ENCODE data around the gene HLA-DRB1. TPM values are rescaled to one million over a fixed set of nuclear protein-coding genes. Genes with fewer than 3 reads are reported as not detected.
A peak's percentile ranks its signal among the peaks of the same experiment; 100 is the strongest.
"Not testable (repeated sequence)": the region's sequence is repeated elsewhere in the genome, so short reads cannot be mapped to it uniquely, and the experiment has no call there.

The HLA-DRB1 gene
- 159 TPM for polyA plus RNA-seq
- long read RNA-seq, donor 1, transcript HLA-DRB1-201 (6 exons, 1,229 nt), result major isoform, 50 of 176 reads
- long read RNA-seq, donor 1, partial matches to known transcripts, result 126 of 176 reads
- long read RNA-seq, donor 1, other reads (novel, unspliced or antisense), result 0 of 176 reads
- long read RNA-seq, donor 2, transcript HLA-DRB1-201 (6 exons, 1,229 nt), result major isoform, 180 of 621 reads
- long read RNA-seq, donor 2, partial matches to known transcripts, result 422 of 621 reads
- long read RNA-seq, donor 2, other reads (novel, unspliced or antisense), result 19 of 621 reads
- long read RNA-seq, donor 3, transcript HLA-DRB1-201 (6 exons, 1,229 nt), result major isoform, 209 of 677 reads
- long read RNA-seq, donor 3, partial matches to known transcripts, result 418 of 677 reads
- long read RNA-seq, donor 3, other reads (novel, unspliced or antisense), result 50 of 677 reads
- long read RNA-seq, donor 4, transcript HLA-DRB1-201 (6 exons, 1,229 nt), result major isoform, 9 of 23 reads
- long read RNA-seq, donor 4, partial matches to known transcripts, result 14 of 23 reads
- long read RNA-seq, donor 4, other reads (novel, unspliced or antisense), result 0 of 23 reads
- long read RNA-seq, donor 5, transcript HLA-DRB1-201 (6 exons, 1,229 nt), result major isoform, 12 of 76 reads
- long read RNA-seq, donor 5, partial matches to known transcripts, result 64 of 76 reads
- long read RNA-seq, donor 5, other reads (novel, unspliced or antisense), result 0 of 76 reads
- long read RNA-seq, donor 6, transcript HLA-DRB1-201 (6 exons, 1,229 nt), result major isoform, 91 of 299 reads
- long read RNA-seq, donor 6, partial matches to known transcripts, result 199 of 299 reads
- long read RNA-seq, donor 6, other reads (novel, unspliced or antisense), result 9 of 299 reads
- long read RNA-seq, donor 7, transcript HLA-DRB1-201 (6 exons, 1,229 nt), result major isoform, 30 of 86 reads
- long read RNA-seq, donor 7, partial matches to known transcripts, result 51 of 86 reads
- long read RNA-seq, donor 7, other reads (novel, unspliced or antisense), result 5 of 86 reads
- long read RNA-seq, donor 8, transcript HLA-DRB1-201 (6 exons, 1,229 nt), result major isoform, 171 of 432 reads
- long read RNA-seq, donor 8, partial matches to known transcripts, result 261 of 432 reads
- long read RNA-seq, donor 8, other reads (novel, unspliced or antisense), result 0 of 432 reads
- long read RNA-seq, donor 9, transcript HLA-DRB1-201 (6 exons, 1,229 nt), result major isoform, 102 of 305 reads
- long read RNA-seq, donor 9, partial matches to known transcripts, result 179 of 305 reads
- long read RNA-seq, donor 9, other reads (novel, unspliced or antisense), result 24 of 305 reads
- long read RNA-seq, donor 10, transcript HLA-DRB1-201 (6 exons, 1,229 nt), result major isoform, 86 of 256 reads
- long read RNA-seq, donor 10, partial matches to known transcripts, result 170 of 256 reads
- long read RNA-seq, donor 10, other reads (novel, unspliced or antisense), result 0 of 256 reads
- long read RNA-seq, donor 11, transcript HLA-DRB1-201 (6 exons, 1,229 nt), result major isoform, 35 of 152 reads
- long read RNA-seq, donor 11, partial matches to known transcripts, result 100 of 152 reads
- long read RNA-seq, donor 11, other reads (novel, unspliced or antisense), result 17 of 152 reads

DNA sequence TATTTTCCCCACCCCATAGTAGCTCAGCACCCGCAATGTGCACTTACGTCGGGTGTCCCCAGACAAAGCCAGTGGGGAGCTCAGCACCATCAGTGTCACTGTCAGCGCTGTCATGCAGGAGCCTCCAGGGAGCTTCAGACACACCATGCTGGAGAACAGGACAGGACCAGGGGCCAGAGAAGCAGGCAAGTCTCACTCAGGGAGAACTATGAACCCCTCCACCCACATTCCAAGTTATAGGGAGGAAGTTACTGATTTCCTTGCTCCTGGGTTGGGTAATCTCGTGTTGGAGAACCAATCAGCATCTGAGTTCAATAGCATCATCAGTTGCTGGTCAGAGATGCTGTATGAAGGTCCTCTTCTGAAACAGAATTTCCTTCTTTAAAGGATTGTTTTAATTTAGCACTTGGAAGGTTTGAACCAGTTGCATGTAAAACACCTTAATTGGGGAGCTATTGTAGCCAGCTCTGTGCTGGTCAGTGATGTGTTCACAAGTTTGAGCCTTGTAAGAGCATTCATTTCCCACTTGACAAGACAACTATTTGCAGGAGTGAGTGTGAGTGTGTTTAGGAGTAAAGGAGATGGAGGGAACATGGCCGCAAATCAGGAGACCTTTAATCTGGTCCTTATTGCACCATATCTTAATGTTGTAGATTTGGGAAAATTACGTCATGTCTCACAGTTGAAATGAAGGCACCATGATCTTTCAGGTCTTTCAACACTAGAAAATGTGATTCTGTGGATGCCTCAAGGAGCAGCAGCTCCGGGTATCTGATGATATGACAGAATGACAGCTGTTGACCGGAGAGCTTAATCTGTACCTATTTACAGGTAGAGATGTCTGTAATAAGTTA, at the start of gene HLA-DRB1:
Gene HLA-DRB1 (minus strand): TSS at position 253 of the 854 bp plus-strand sequence. CDS start 106 bp downstream, at position 147.
- no peak within 1 kb of the TSS for H3K27ac ChIP-seq (ENCODE audit: low read length)
- H3K4me1 ChIP-seq (ENCODE audit: control insufficient read depth, insufficient read depth, low read length), result no peaks in the 10 kb centered on the region
- DNase-seq, result peak; percentile 79 to 88
- WGBS (ENCODE audit: insufficient coverage, low lambda C conversion rate), result no CpG with 5 or more reads among the region's 9 CpGs
- no peak within 1 kb of the TSS for H3K4me3 ChIP-seq (ENCODE audit: low read length)
- no peaks in the 10 kb centered on the region for H3K9me3 ChIP-seq (ENCODE audit: control insufficient read depth, low read depth, low read length)
- H3K27me3 ChIP-seq (ENCODE audit: control insufficient read depth, insufficient read depth, low read length), result no peaks in the 10 kb centered on the region
- no peaks in the 10 kb centered on the region for H3K36me3 ChIP-seq (ENCODE audit: control insufficient read depth, insufficient read depth, low read length)

- no peaks in the 10 kb centered on the region for H3K27me3 ChIP-seq (ENCODE audit: control insufficient read depth, insufficient read depth, low read length)
- H3K4me1 ChIP-seq (ENCODE audit: control insufficient read depth, insufficient read depth, low read length), result no peaks in the 10 kb centered on the region
- H3K4me3 ChIP-seq (ENCODE audit: low read length), result no peak overlapping the region
- no peak overlapping the region for H3K27ac ChIP-seq (ENCODE audit: low read length)
- H3K36me3 ChIP-seq (ENCODE audit: control insufficient read depth, insufficient read depth, low read length), result no peaks in the 10 kb centered on the region
- DNase-seq, result no peak
- H3K9me3 ChIP-seq (ENCODE audit: control insufficient read depth, low read depth, low read length), result no peaks in the 10 kb centered on the region
- 100% methylated on average over 1 of the region's 9 CpGs for WGBS (ENCODE audit: insufficient coverage, low lambda C conversion rate)
Measured at GRCh38 chr6:32638532-32639219, 49.0 kb upstream of the HLA-DRB1 start.

- Histone ChIP-seq H3K4me3 (ENCODE audit: low read length) (no peak overlapping the region), H3K4me1 (ENCODE audit: control insufficient read depth, insufficient read depth, low read length) (no peaks in the 10 kb centered on the region), H3K27me3 (ENCODE audit: control insufficient read depth, insufficient read depth, low read length) (no peaks in the 10 kb centered on the region), H3K9me3 (ENCODE audit: control insufficient read depth, low read depth, low read length) (no peaks in the 10 kb centered on the region), H3K36me3 (ENCODE audit: control insufficient read depth, insufficient read depth, low read length) (no peaks in the 10 kb centered on the region), H3K27ac (ENCODE audit: low read length) (no peak overlapping the region)
- WGBS (ENCODE audit: insufficient coverage, low lambda C conversion rate), result no CpG with 5 or more reads among the region's 3 CpGs
- no peak for DNase-seq
Measured at GRCh38 chr6:32637883-32638282, 48.2 kb upstream of the HLA-DRB1 start.

GRCh38 chr6:32637219-32637880, 47.7 kb upstream of the HLA-DRB1 start, which contains the start of gene HLA-DQA1:
Gene HLA-DQA1 (plus strand): TSS chr6:32637406. CDS start chr6:32637459, 53 bp downstream.
- Histone ChIP-seq H3K36me3 (ENCODE audit: control insufficient read depth, insufficient read depth, low read length) (no peaks in the 10 kb centered on the region), H3K27me3 (ENCODE audit: control insufficient read depth, insufficient read depth, low read length) (no peaks in the 10 kb centered on the region), H3K27ac (ENCODE audit: low read length) (no peak within 1 kb of the TSS), H3K9me3 (ENCODE audit: control insufficient read depth, low read depth, low read length) (no peaks in the 10 kb centered on the region), H3K4me1 (ENCODE audit: control insufficient read depth, insufficient read depth, low read length) (no peaks in the 10 kb centered on the region), H3K4me3 (ENCODE audit: low read length) (no peak within 1 kb of the TSS)
- 23% methylated on average over 3 of the region's 7 CpGs for WGBS (ENCODE audit: insufficient coverage, low lambda C conversion rate)
- DNase-seq, result no peak

DNA sequence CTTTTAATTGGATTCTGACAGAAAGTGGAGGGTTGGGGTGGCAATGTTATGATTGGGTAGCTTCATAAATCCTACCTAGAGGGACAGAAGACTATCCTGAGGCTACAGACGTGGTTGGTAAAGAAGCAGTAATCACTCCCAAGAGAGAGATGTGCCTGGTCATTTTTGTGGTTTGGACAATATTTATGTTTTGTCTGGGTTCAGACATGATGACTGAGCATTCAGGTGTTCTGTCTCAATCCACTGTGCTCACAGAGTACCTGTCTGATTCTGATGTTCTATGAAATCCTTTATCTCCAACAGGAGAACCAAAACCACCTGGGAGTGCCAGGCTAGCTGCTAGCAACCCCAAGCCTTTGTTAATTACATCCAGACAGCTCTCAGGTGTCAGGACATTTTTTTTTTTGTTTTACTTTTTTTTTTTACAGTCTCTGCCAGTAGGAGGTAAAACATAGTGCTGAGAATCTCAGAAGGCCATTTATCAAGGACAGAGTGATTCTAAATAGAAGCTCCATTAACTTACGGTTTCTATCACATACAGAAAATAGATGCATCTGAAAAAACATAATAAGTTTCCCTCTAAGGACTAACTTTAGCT, 46.0 kb upstream of the HLA-DRB1 start:
- no peak overlapping the region for H3K4me3 ChIP-seq (ENCODE audit: low read length)
- H3K9me3 ChIP-seq (ENCODE audit: control insufficient read depth, low read depth, low read length), result no peaks in the 10 kb centered on the region
- no peaks in the 10 kb centered on the region for H3K4me1 ChIP-seq (ENCODE audit: control insufficient read depth, insufficient read depth, low read length)
- no peaks in the 10 kb centered on the region for H3K27me3 ChIP-seq (ENCODE audit: control insufficient read depth, insufficient read depth, low read length)
- WGBS (ENCODE audit: insufficient coverage, low lambda C conversion rate), result 71% methylated on average over 1 of the region's 2 CpGs
- H3K27ac ChIP-seq (ENCODE audit: low read length), result no peak overlapping the region
- H3K36me3 ChIP-seq (ENCODE audit: control insufficient read depth, insufficient read depth, low read length), result no peaks in the 10 kb centered on the region
- no peak for DNase-seq

DNA sequence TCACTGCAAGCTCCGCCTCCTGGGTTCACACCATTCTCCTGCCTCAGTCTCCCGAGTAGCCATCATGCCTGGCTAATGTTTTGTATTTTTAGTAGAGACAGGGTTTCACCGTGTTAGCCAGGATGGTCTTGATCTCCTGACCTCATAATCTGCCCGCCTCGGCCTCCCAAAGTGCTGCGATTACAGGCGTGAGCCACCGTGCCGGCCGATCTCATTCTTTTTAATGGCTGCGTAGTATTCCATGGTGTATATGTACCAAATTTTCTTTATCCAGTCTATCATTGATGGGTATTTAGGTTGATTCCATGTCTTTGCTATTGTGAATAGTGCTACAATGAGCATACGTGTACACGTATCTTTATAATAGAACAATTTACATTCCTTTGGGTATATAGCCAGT, 40.1 kb upstream of the HLA-DRB1 start:
- H3K27ac ChIP-seq (ENCODE audit: low read length); DNase-seq: not testable (repeated sequence)
- WGBS (ENCODE audit: insufficient coverage, low lambda C conversion rate), result no CpG with 5 or more reads among the region's 13 CpGs

GRCh38 chr6:32627831-32628230, 38.2 kb upstream of the HLA-DRB1 start:
- DNase-seq, result peak in 1 of 2 donors; percentile 18
- no peaks in the 10 kb centered on the region for H3K4me1 ChIP-seq (ENCODE audit: control insufficient read depth, insufficient read depth, low read length)

More for the DNA sequence above, 40.1 kb upstream of the HLA-DRB1 start:
- H3K4me1 ChIP-seq (ENCODE audit: control insufficient read depth, insufficient read depth, low read length); H3K27me3 ChIP-seq (ENCODE audit: control insufficient read depth, insufficient read depth, low read length); H3K9me3 ChIP-seq (ENCODE audit: control insufficient read depth, low read depth, low read length); H3K4me3 ChIP-seq (ENCODE audit: low read length); H3K36me3 ChIP-seq (ENCODE audit: control insufficient read depth, insufficient read depth, low read length): not testable (repeated sequence)

DNA sequence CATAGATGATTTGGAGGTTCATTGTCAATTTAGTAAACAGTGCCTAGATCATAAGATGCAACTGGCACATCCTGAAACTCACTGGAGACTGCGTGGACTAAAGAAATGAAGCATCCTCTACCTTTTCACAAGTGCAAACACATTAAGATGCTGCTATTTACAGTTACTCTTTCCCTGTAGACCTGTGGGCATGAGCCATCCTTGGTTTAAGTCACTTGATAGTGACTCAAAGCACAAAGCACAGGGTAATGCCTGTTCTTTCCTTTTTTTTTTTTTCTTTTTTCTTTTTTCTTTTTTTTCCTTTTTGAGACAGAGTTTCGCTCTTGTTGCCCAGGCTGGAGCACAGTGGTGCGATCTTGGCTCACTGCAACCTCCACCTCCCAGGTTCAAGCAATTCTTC, 37.6 kb upstream of the HLA-DRB1 start:
- no peak for DNase-seq
- Histone ChIP-seq H3K4me1 (ENCODE audit: control insufficient read depth, insufficient read depth, low read length) (no peaks in the 10 kb centered on the region), H3K9me3 (ENCODE audit: control insufficient read depth, low read depth, low read length) (no peaks in the 10 kb centered on the region), H3K4me3 (ENCODE audit: low read length) (no peak overlapping the region), H3K27me3 (ENCODE audit: control insufficient read depth, insufficient read depth, low read length) (no peaks in the 10 kb centered on the region), H3K36me3 (ENCODE audit: control insufficient read depth, insufficient read depth, low read length) (no peaks in the 10 kb centered on the region), H3K27ac (ENCODE audit: low read length) (no peak overlapping the region)
- no CpG with 5 or more reads among the region's 3 CpGs for WGBS (ENCODE audit: insufficient coverage, low lambda C conversion rate)

More at GRCh38 chr6:32627831-32628230, 38.2 kb upstream of the HLA-DRB1 start:
- Histone ChIP-seq H3K27ac (ENCODE audit: low read length) (no peak overlapping the region), H3K4me3 (ENCODE audit: low read length) (no peak overlapping the region), H3K27me3 (ENCODE audit: control insufficient read depth, insufficient read depth, low read length) (no peaks in the 10 kb centered on the region), H3K9me3 (ENCODE audit: control insufficient read depth, low read depth, low read length) (no peaks in the 10 kb centered on the region), H3K36me3 (ENCODE audit: control insufficient read depth, insufficient read depth, low read length) (no peaks in the 10 kb centered on the region)
- WGBS (ENCODE audit: insufficient coverage, low lambda C conversion rate), result 0% methylated on average over 1 of the region's 3 CpGs

Measured in large intestine (tissue), 12 donors.